Measurements from ENCODE around the gene MINDY3. TPM values are rescaled to one million over a fixed set of nuclear protein-coding genes. Genes with fewer than 3 reads are reported as not detected.
A peak's percentile ranks its signal among the peaks of the same experiment; 100 is the strongest.

MINDY3 gene
- total RNA-seq, 1 experiment from 2014 or later = 10.4 TPM

DNA sequence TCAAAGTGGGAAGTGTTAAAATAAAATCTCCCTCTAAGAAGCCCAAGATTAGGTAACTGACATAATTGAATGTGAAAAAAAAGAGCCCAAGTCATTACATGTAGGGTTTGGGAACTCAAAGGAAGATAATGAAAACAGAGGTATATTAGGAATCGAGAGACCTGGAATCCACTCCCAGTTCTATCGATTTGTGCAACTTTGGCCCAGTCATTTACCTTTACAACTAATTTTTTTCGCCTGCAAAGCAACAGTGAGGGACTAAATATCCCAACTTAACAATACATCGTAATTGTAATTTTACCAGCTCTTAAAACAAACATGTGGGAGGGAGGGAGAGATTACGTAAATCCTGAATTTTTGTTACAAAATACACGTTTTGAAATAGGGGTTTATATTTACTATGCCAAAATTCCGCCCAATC, 1.4 kb downstream of the MINDY3 start:
- H3K9me3 ChIP-seq (ENCODE audit: control insufficient read depth, insufficient read depth, low read depth, low read length) = peaks cover 3% of the 10 kb centered on the region; the same call in 1 of the 2 replicates
- H3K27ac ChIP-seq (ENCODE audit: low read length) = peak overlapping the region; percentile 88; the same call in 1 of the 2 replicates
- DNase-seq (ENCODE audit: low read depth, low spot score) (no peak), ATAC-seq (no peak)
- TF ChIP-seq SIN3A (IDR thresholded peaks at IDR 0.05; ENCODE audit: borderline replicate concordance, insufficient read depth, low read depth, low read length) = no peak
- TF ChIP-seq, protein P1, sequence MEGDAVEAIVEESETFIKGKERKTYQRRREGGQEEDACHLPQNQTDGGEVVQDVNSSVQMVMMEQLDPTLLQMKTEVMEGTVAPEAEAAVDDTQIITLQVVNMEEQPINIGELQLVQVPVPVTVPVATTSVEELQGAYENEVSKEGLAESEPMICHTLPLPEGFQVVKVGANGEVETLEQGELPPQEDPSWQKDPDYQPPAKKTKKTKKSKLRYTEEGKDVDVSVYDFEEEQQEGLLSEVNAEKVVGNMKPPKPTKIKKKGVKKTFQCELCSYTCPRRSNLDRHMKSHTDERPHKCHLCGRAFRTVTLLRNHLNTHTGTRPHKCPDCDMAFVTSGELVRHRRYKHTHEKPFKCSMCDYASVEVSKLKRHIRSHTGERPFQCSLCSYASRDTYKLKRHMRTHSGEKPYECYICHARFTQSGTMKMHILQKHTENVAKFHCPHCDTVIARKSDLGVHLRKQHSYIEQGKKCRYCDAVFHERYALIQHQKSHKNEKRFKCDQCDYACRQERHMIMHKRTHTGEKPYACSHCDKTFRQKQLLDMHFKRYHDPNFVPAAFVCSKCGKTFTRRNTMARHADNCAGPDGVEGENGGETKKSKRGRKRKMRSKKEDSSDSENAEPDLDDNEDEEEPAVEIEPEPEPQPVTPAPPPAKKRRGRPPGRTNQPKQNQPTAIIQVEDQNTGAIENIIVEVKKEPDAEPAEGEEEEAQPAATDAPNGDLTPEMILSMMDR (IDR thresholded peaks at IDR 0.05) = no peak
- no peak for TF ChIP-seq TCF7L2 (IDR thresholded peaks at IDR 0.05; ENCODE audit: low read depth, low read length)
- no peak for TF ChIP-seq REST (IDR thresholded peaks at IDR 0.05; ENCODE audit: insufficient read depth in 1 of 2, low read depth in 2 of 2, low read length in 1 of 2)
- TF ChIP-seq POLR2AphosphoS5 (IDR thresholded peaks at IDR 0.05; ENCODE audit: low read depth, low read length) = no peak
- POLR2A ChIA-PET = no interaction called here
- BruUV-seq (replicated peaks) = TSS peak; percentile 63
- intact Hi-C loops (cut with micrococcal nuclease; ENCODE audit: unreplicated experiment) (no loop called here), in situ Hi-C loops (cut with HindIII; ENCODE audit: low pct_unique_long_range_greater_than_20kb, low sequenced_read_pairs) (no loop called here)
- H3K27me3 ChIP-seq (ENCODE audit: control insufficient read depth, insufficient read depth, low read length) = peaks cover 2% of the 10 kb centered on the region; the same call in 1 of the 2 replicates
- no peaks in the 10 kb centered on the region for H3K36me3 ChIP-seq (ENCODE audit: control insufficient read depth, insufficient read depth, low read length)
- CTCF ChIA-PET = no interaction called here
- H3K4me3 ChIP-seq (ENCODE audit: low read depth in 2 of 2, low read length in 2 of 2) = peak overlapping the region; percentile 84 to 90
- peaks cover 18% of the 10 kb centered on the region for H3K4me1 ChIP-seq (ENCODE audit: control insufficient read depth, insufficient read depth, low read length)

- no TSS peak for BruUV-seq (replicated peaks)
- in situ Hi-C loops (cut with HindIII; ENCODE audit: low pct_unique_long_range_greater_than_20kb, low sequenced_read_pairs) (no loop called here), intact Hi-C loops (cut with micrococcal nuclease; ENCODE audit: unreplicated experiment) (no loop called here)
- TF ChIP-seq, protein P1 (IDR thresholded peaks at IDR 0.05) = no peak
- TF ChIP-seq SIN3A (IDR thresholded peaks at IDR 0.05; ENCODE audit: borderline replicate concordance, insufficient read depth, low read depth, low read length) = no peak
- TF ChIP-seq POLR2AphosphoS5 (IDR thresholded peaks at IDR 0.05; ENCODE audit: low read depth, low read length) = no peak
- no peak for TF ChIP-seq TCF7L2 (IDR thresholded peaks at IDR 0.05; ENCODE audit: low read depth, low read length)
- TF ChIP-seq REST (IDR thresholded peaks at IDR 0.05; ENCODE audit: insufficient read depth in 1 of 2, low read depth in 2 of 2, low read length in 1 of 2) = no peak
- Histone ChIP-seq H3K9me3 (ENCODE audit: control insufficient read depth, insufficient read depth, low read depth, low read length) (peaks cover 3% of the 10 kb centered on the region; the same call in 1 of the 2 replicates), H3K36me3 (ENCODE audit: control insufficient read depth, insufficient read depth, low read length) (no peaks in the 10 kb centered on the region), H3K4me1 (ENCODE audit: control insufficient read depth, insufficient read depth, low read length) (peaks cover 18% of the 10 kb centered on the region), H3K4me3 (ENCODE audit: low read depth in 2 of 2, low read length in 2 of 2) (no peak overlapping the region), H3K27ac (ENCODE audit: low read length) (no peak overlapping the region), H3K27me3 (ENCODE audit: control insufficient read depth, insufficient read depth, low read length) (no peaks in the 10 kb centered on the region)
- DNase-seq (ENCODE audit: low read depth, low spot score) (no peak), ATAC-seq (no peak)
- CTCF ChIA-PET = no interaction called here
- POLR2A ChIA-PET = no interaction called here
Measured at GRCh38 chr10:15857107-15857575, 3.2 kb downstream of the MINDY3 start.

Data from Panc1 (cell line).